HG02571 (cell line): ENCODE data around the gene SESN1.
"Not testable (repeated sequence)": the region's sequence is repeated elsewhere in the genome, so short reads cannot be mapped to it uniquely, and the experiment has no call there.

Experiments used
- ATAC-seq: cut with Tn5 transposase; IDR thresholded peaks from one replicate; pipeline ENCODE4 v1.9.1; 2021; ENCODE audit warnings: mild to moderate bottlenecking, moderate library complexity; ENCODE audit not compliant: unreplicated experiment

SESN1 gene

GRCh38 chr6:109094416-109095035 lies at the start of gene SESN1:
Gene SESN1 (minus strand): TSS chr6:109094846. CDS start chr6:109094073, 773 bp downstream.
- peak; percentile 64 for ATAC-seq

- ATAC-seq: no peak
Measured at GRCh38 chr6:109143191-109143590, 48.5 kb upstream of the SESN1 start.

- not testable (repeated sequence) for ATAC-seq
Measured at GRCh38 chr6:109142067-109142466, 47.4 kb upstream of the SESN1 start.

- ATAC-seq: no peak
Measured at GRCh38 chr6:109139109-109139508, 44.5 kb upstream of the SESN1 start.

- ATAC-seq: not testable (repeated sequence)
Measured at GRCh38 chr6:109136530-109136929, 41.9 kb upstream of the SESN1 start.

GRCh38 chr6:109136039-109136438 lies 41.4 kb upstream of the SESN1 start:
- ATAC-seq: not testable (repeated sequence)

- ATAC-seq: not testable (repeated sequence)
Measured at GRCh38 chr6:109135600-109135999, 41.0 kb upstream of the SESN1 start.

GRCh38 chr6:109130065-109130464 lies 35.4 kb upstream of the SESN1 start:
- no peak for ATAC-seq

GRCh38 chr6:109125504-109125903 lies 30.9 kb upstream of the SESN1 start:
- ATAC-seq: no peak

GRCh38 chr6:109124219-109124618 lies 29.6 kb upstream of the SESN1 start:
- ATAC-seq: no peak

GRCh38 chr6:109121411-109121810 lies 26.8 kb upstream of the SESN1 start:
- no peak for ATAC-seq

- ATAC-seq: no peak
Measured at GRCh38 chr6:109118871-109119354, 24.3 kb upstream of the SESN1 start.

- no peak for ATAC-seq
Measured at GRCh38 chr6:109118337-109118736, 23.7 kb upstream of the SESN1 start.

GRCh38 chr6:109117346-109118035 lies 22.8 kb upstream of the SESN1 start:
- no peak for ATAC-seq

GRCh38 chr6:109112663-109113062 lies 18.0 kb upstream of the SESN1 start:
- ATAC-seq: not testable (repeated sequence)

- not testable (repeated sequence) for ATAC-seq
Measured at GRCh38 chr6:109109663-109110062, 15.0 kb upstream of the SESN1 start.

- no peak for ATAC-seq
Measured at GRCh38 chr6:109105681-109106080, 11.0 kb upstream of the SESN1 start.

- ATAC-seq: no peak
Measured at GRCh38 chr6:109104512-109104911, 9.9 kb upstream of the SESN1 start.

- ATAC-seq: no peak
Measured at GRCh38 chr6:109103942-109104341, 9.3 kb upstream of the SESN1 start.

- no peak for ATAC-seq
Measured at GRCh38 chr6:109102762-109103161, 8.1 kb upstream of the SESN1 start.

GRCh38 chr6:109097661-109098060 lies 3.0 kb upstream of the SESN1 start:
- ATAC-seq: no peak

- ATAC-seq: no peak
Measured at GRCh38 chr6:109096208-109096607, 1.6 kb upstream of the SESN1 start.

GRCh38 chr6:109095835-109096084 lies 1.1 kb upstream of the SESN1 start:
- ATAC-seq: no peak
